ENCODE results near the gene MAN2B1. TPM values are rescaled to one million over a fixed set of nuclear protein-coding genes. Genes with fewer than 3 reads are reported as not detected.
"Not testable (repeated sequence)": the region's sequence is repeated elsewhere in the genome, so short reads cannot be mapped to it uniquely, and the experiment has no call there.

MAN2B1 gene
- total and polyA plus RNA-seq, 2 experiments from 2014 or later = 33.2 to 60.8 TPM

GRCh38 chr19:12646551-12646950 lies 20.0 kb downstream of the MAN2B1 start (continued):
- no peak for TF ChIP-seq ZNF331 (CRISPR knock-in tag; IDR thresholded peaks at IDR 0.05; ENCODE audit: low read depth)

- H3K27ac ChIP-seq (ENCODE audit: low read depth); H3K79me2 ChIP-seq (replicated peaks; ENCODE audit: insufficient read depth); H3K9me3 Mint-ChIP-seq; H3K36me3 Mint-ChIP-seq (ENCODE audit: low read depth); H3K4me3 Mint-ChIP-seq; H2AFZ ChIP-seq; H3K4me1 ChIP-seq (ENCODE audit: insufficient read depth); H3K36me3 ChIP-seq (ENCODE audit: insufficient read depth); DNase-seq (ENCODE audit: low spot score); ATAC-seq; H3K27me3 ChIP-seq (ENCODE audit: insufficient read depth); H3K27ac Mint-ChIP-seq; H3K9me2 ChIP-seq (ENCODE audit: insufficient read depth); H4K20me1 ChIP-seq (replicated peaks; ENCODE audit: insufficient read depth); H3K4me3 ChIP-seq; H3K4me2 ChIP-seq; H3K4me1 Mint-ChIP-seq: not testable (repeated sequence)
- peaks cover 27% of the 10 kb centered on the region for H3K27me3 Mint-ChIP-seq (ENCODE audit: insufficient read depth, low read depth, poor library complexity)
- 0 out of 2 replicates have a peak, but pooled peaks cover 10% of the 10 kb centered on the region for H3F3A ChIP-seq (replicated peaks; ENCODE audit: low read depth)
Measured at GRCh38 chr19:12643716-12644115, 22.8 kb downstream of the MAN2B1 start.

GRCh38 chr19:12642506-12642905 lies 24.0 kb downstream of the MAN2B1 start:
- H3K27ac ChIP-seq (ENCODE audit: low read depth) = no peak overlapping the region
- Mint-ChIP-seq H3K4me3 (no peak overlapping the region), H3K4me1 (peaks cover 2% of the 10 kb centered on the region; the same call in 1 of the 3 replicates), H3K27ac (no peak overlapping the region), H3K27me3 (ENCODE audit: insufficient read depth, low read depth, poor library complexity) (peaks cover 23% of the 10 kb centered on the region), H3K36me3 (ENCODE audit: low read depth) (peaks cover 3% of the 10 kb centered on the region; the same call in 1 of the 3 replicates), H3K9me3 (peaks cover 2% of the 10 kb centered on the region; the same call in 1 of the 3 replicates)
- H3K27me3 ChIP-seq (ENCODE audit: insufficient read depth) = no peaks in the 10 kb centered on the region
- H3K4me3 ChIP-seq = no peak overlapping the region
- no peaks in the 10 kb centered on the region for H3K36me3 ChIP-seq (ENCODE audit: insufficient read depth)
- DNase-seq (ENCODE audit: low spot score) (no peak), ATAC-seq (no peak)
- H3K4me2 ChIP-seq = no peak overlapping the region
- H3F3A ChIP-seq (replicated peaks; ENCODE audit: low read depth) = 0 out of 2 replicates have a peak, but pooled peaks cover 7% of the 10 kb centered on the region
- no peaks in the 10 kb centered on the region; the same call in 1 of the 2 replicates for H3K9me2 ChIP-seq (ENCODE audit: insufficient read depth)
- no peaks in the 10 kb centered on the region for H3K79me2 ChIP-seq (replicated peaks; ENCODE audit: insufficient read depth)
- H2AFZ ChIP-seq = no peak overlapping the region
- no peaks in the 10 kb centered on the region for H4K20me1 ChIP-seq (replicated peaks; ENCODE audit: insufficient read depth)
- no peaks in the 10 kb centered on the region for H3K4me1 ChIP-seq (ENCODE audit: insufficient read depth)
- TF ChIP-seq ZNF114 (CRISPR knock-in tag; IDR thresholded peaks at IDR 0.05) (no peak), ETS1 (IDR thresholded peaks at IDR 0.05) (no peak), ZNF331 (CRISPR knock-in tag; IDR thresholded peaks at IDR 0.05; ENCODE audit: low read depth) (no peak), EZH2phosphoT487 (IDR thresholded peaks at IDR 0.05; ENCODE audit: unreplicated experiment) (no peak), CTCF (conservative IDR thresholded peaks at IDR 0.05; ENCODE audit: low read depth in 2 of 2) (no peak), STAT1 (IDR thresholded peaks at IDR 0.05; ENCODE audit: unreplicated experiment) (no peak), REST (IDR thresholded peaks at IDR 0.05; ENCODE audit: unreplicated experiment) (no peak), CREB1 (CRISPR knock-in tag; IDR thresholded peaks at IDR 0.05; ENCODE audit: low read depth) (no peak), EZH2 (IDR thresholded peaks at IDR 0.05; ENCODE audit: low read depth, unreplicated experiment) (no peak), JUNB (IDR thresholded peaks at IDR 0.05; ENCODE audit: unreplicated experiment) (no peak)
